ENCODE results near the gene TOE1. TPM values are rescaled to one million over a fixed set of nuclear protein-coding genes. Genes with fewer than 3 reads are reported as not detected.

The TOE1 gene
- total and polyA plus RNA-seq, 11 donors: 2.2 to 7.9 (median 3.7) TPM

GRCh38 chr1:45329445-45329844 lies 10.5 kb upstream of the TOE1 start:
- H3K4me1 ChIP-seq: peaks cover 0 to 26% (median 13%) of the 10 kb centered on the region in 12 donors
- intact Hi-C loops (cut with DNase I): no loop called here
- WGBS, 4 donors: 73 to 78% (median 77%) methylated on average over 4 of the region's 4 CpGs
- TF ChIP-seq POLR2A (IDR thresholded peaks at IDR 0.05) (no peak), CTCF (IDR thresholded peaks at IDR 0.05) (no peak)
- peaks cover 0 to 6% (median 0%) of the 10 kb centered on the region in 9 donors for H3K27me3 ChIP-seq
- H3K9me3 ChIP-seq: no peaks in the 10 kb centered on the region
- no peak overlapping the region for H3K4me3 ChIP-seq
- peaks cover 0 to 57% (median 45%) of the 10 kb centered on the region in 9 donors for H3K36me3 ChIP-seq
- no peak for DNase-seq
- ATAC-seq: no peak
- H3K27ac ChIP-seq: no peak overlapping the region

- DNase-seq: no peak
- 92 to 97% (median 95%) methylated on average over 10 to 18 of the region's 18 CpGs for WGBS, 4 donors
These were observed 8.3 kb upstream of the TOE1 start for GRCh38 chr1:45331436-45332345.

GRCh38 chr1:45332346-45332720 lies 7.6 kb upstream of the TOE1 start:
- peaks cover 0 to 61% (median 45%) of the 10 kb centered on the region in 9 donors for H3K36me3 ChIP-seq
- no peaks in the 10 kb centered on the region for H3K9me3 ChIP-seq
- H3K27me3 ChIP-seq: peaks cover 0 to 5% (median 0%) of the 10 kb centered on the region in 9 donors
- no peak for TF ChIP-seq POLR2A (IDR thresholded peaks at IDR 0.05)
- TF ChIP-seq CTCF (IDR thresholded peaks at IDR 0.05): no peak
- 93 to 98% (median 96%) methylated on average over 7 to 10 of the region's 10 CpGs for WGBS, 4 donors
- intact Hi-C loops (cut with DNase I): no loop called here
- no peak overlapping the region for H3K27ac ChIP-seq
- H3K4me3 ChIP-seq: no peak overlapping the region
- DNase-seq (no peak), ATAC-seq (no peak)
- H3K4me1 ChIP-seq: peaks cover 0 to 19% (median 7%) of the 10 kb centered on the region in 12 donors

More at GRCh38 chr1:45331436-45332345, 8.3 kb upstream of the TOE1 start:
- intact Hi-C loops (cut with DNase I): no loop called here
- no peak for ATAC-seq
- TF ChIP-seq POLR2A (IDR thresholded peaks at IDR 0.05) (no peak), CTCF (IDR thresholded peaks at IDR 0.05) (no peak)
- Histone ChIP-seq H3K27ac (no peak overlapping the region), H3K9me3 (no peaks in the 10 kb centered on the region), H3K4me3 (no peak overlapping the region), H3K36me3 (peaks cover 0 to 61% (median 45%) of the 10 kb centered on the region in 9 donors), H3K27me3 (peaks cover 0 to 6% (median 0%) of the 10 kb centered on the region in 9 donors), H3K4me1 (peaks cover 0 to 25% (median 13%) of the 10 kb centered on the region in 12 donors)

Measured in heart left ventricle (tissue), 16 donors.